MCF 10A (cell line): Measurements from ENCODE around the gene RPS6KA2. TPM values are rescaled to one million over a fixed set of nuclear protein-coding genes. Genes with fewer than 3 reads are reported as not detected.

ENCODE experiments used
- BruUV-seq: library from RNA; stranded (reverse); fragments of 400-500 nt; replicated peaks from 2 replicates; lab custom pipeline; 2021; lab: Mats Ljungman, UMichigan
- CTCF ChIA-PET: fragments of 300-600 bp; sonication (Branson Sonifier 250); formaldehyde crosslinking; extraction: SDS; loops from one replicate; lab custom pipeline; 2021; ENCODE audit warnings: antibody characterized with exemption, inconsistent platforms; lab: Yijun Ruan, JAX
- POLR2A ChIA-PET: fragments of 300-600, 350-650 bp; sonication (Branson Sonifier 250); formaldehyde crosslinking; extraction: SDS; loops from one replicate; lab custom pipeline; 2020; ENCODE audit warnings: antibody characterized with exemption, inconsistent platforms; lab: Yijun Ruan, JAX
- DNase-seq: peaks from one replicate; pipeline ENCODE4 v3.0.0-alpha.2; 2018; ENCODE audit not compliant: unreplicated experiment
- H3K27ac Mint-ChIP-seq: one replicate; pipeline ENCODE4 v1.8.0; 2022; ENCODE audit warnings: mild to moderate bottlenecking, low read depth, mixed read lengths; ENCODE audit not compliant: unreplicated experiment
- H3K27me3 Mint-ChIP-seq: one replicate; pipeline ENCODE4 v1.8.0; 2022; ENCODE audit warnings: mixed read lengths; ENCODE audit not compliant: insufficient read depth, unreplicated experiment
- H3K36me3 Mint-ChIP-seq: one replicate; pipeline ENCODE4 v1.8.0; 2022; ENCODE audit warnings: mild to moderate bottlenecking, moderate library complexity, mixed read lengths; ENCODE audit not compliant: insufficient read depth, unreplicated experiment
- H3K4me1 Mint-ChIP-seq: one replicate; pipeline ENCODE4 v1.8.0; 2022; ENCODE audit warnings: mixed read lengths; ENCODE audit not compliant: insufficient read depth, unreplicated experiment
- H3K4me3 Mint-ChIP-seq: one replicate; pipeline ENCODE4 v1.8.0; 2022; ENCODE audit warnings: mild to moderate bottlenecking, moderate library complexity, mixed read lengths; ENCODE audit not compliant: unreplicated experiment
- H3K9me3 Mint-ChIP-seq: one replicate; pipeline ENCODE4 v1.8.0; 2022; ENCODE audit warnings: mixed read lengths; ENCODE audit not compliant: unreplicated experiment
- CTCF ChIP-seq: fragments of 200-600 bp; IDR thresholded peaks from one replicate; pipeline ENCODE4 v1.8.0; 2022; ENCODE audit warnings: antibody characterized with exemption, mild to moderate bottlenecking; ENCODE audit not compliant: unreplicated experiment
- intact Hi-C: fragments of 100-400 bp; cut with micrococcal nuclease; formaldehyde crosslinking; loops from 2 replicates; pipeline ENCODE4 v1.14.1; 2022
- total RNA-seq: library from RNA; stranded (reverse); gene quantifications from 2 replicates; pipeline ENCODE4 v1.2.3, GENCODE V29; 2022

The RPS6KA2 gene
- total RNA-seq, 1 experiment from 2014 or later, result 126 TPM

- Mint-ChIP-seq H3K36me3 (no peaks in the 10 kb centered on the region), H3K4me3 (no peak overlapping the region), H3K27me3 (peaks cover 83% of the 10 kb centered on the region), H3K4me1 (no peaks in the 10 kb centered on the region), H3K27ac (no peak overlapping the region), H3K9me3 (no peaks in the 10 kb centered on the region)
- no peak for DNase-seq
- BruUV-seq, result no TSS peak
- POLR2A ChIA-PET, result no interaction called here
- TF ChIP-seq CTCF, result no peak
- intact Hi-C loops, result no loop called here
- CTCF ChIA-PET, result no interaction called here
These were observed 36.5 kb upstream of the RPS6KA2 start for GRCh38 chr6:166663568-166663967.

- POLR2A ChIA-PET, result no interaction called here
- BruUV-seq, result no TSS peak
- no peak for DNase-seq
These were observed 35.6 kb upstream of the RPS6KA2 start for GRCh38 chr6:166662690-166663089.

GRCh38 chr6:166661327-166662085 is 34.5 kb upstream of the RPS6KA2 start:
- POLR2A ChIA-PET, result interaction anchor here (0.7 kb wide), 1 partner anchor 541 kb away, joined by 3 read pairs; no protein-coding TSS in a partner anchor
- intact Hi-C loops, result no loop called here
- CTCF ChIA-PET, result no interaction called here
- Mint-ChIP-seq H3K4me3 (no peak overlapping the region), H3K27ac (no peak overlapping the region), H3K9me3 (no peaks in the 10 kb centered on the region), H3K27me3 (peaks cover 73% of the 10 kb centered on the region), H3K4me1 (no peaks in the 10 kb centered on the region), H3K36me3 (no peaks in the 10 kb centered on the region)
- no peak for TF ChIP-seq CTCF
- DNase-seq, result no peak
- BruUV-seq, result no TSS peak

More at GRCh38 chr6:166662690-166663089, 35.6 kb upstream of the RPS6KA2 start:
- Mint-ChIP-seq H3K4me1 (no peaks in the 10 kb centered on the region), H3K9me3 (no peaks in the 10 kb centered on the region), H3K4me3 (no peak overlapping the region), H3K36me3 (no peaks in the 10 kb centered on the region), H3K27me3 (peaks cover 77% of the 10 kb centered on the region), H3K27ac (no peak overlapping the region)
- intact Hi-C loops, result no loop called here
- TF ChIP-seq CTCF, result no peak
- CTCF ChIA-PET, result no interaction called here

- Mint-ChIP-seq H3K9me3 (no peaks in the 10 kb centered on the region), H3K4me1 (no peaks in the 10 kb centered on the region), H3K4me3 (no peak overlapping the region), H3K36me3 (no peaks in the 10 kb centered on the region), H3K27ac (no peak overlapping the region), H3K27me3 (peaks cover 66% of the 10 kb centered on the region)
- CTCF ChIA-PET, result no interaction called here
- intact Hi-C loops, result no loop called here
- no TSS peak for BruUV-seq
- no peak for TF ChIP-seq CTCF
- DNase-seq, result no peak
- POLR2A ChIA-PET, result no interaction called here
These were observed 33.2 kb upstream of the RPS6KA2 start for GRCh38 chr6:166660157-166660688.
